Measurements from ENCODE around the gene RHOV.

GRCh38 chr15:40836020-40836419 lies 38.0 kb downstream of the RHOV start:
- TF ChIP-seq CTCF (conservative IDR thresholded peaks at IDR 0.05; ENCODE audit: low read length): no peak
- no peak for TF ChIP-seq EZH2phosphoT487 (IDR thresholded peaks at IDR 0.05; ENCODE audit: borderline replicate concordance)
